H1 (cell line): ENCODE measurements around the gene TLR4. TPM values are rescaled to one million over a fixed set of nuclear protein-coding genes. Genes with fewer than 3 reads are reported as not detected.

Source experiments
- CTCF ChIA-PET: fragments of 300-600 bp; sonication (Branson Sonifier 250); formaldehyde crosslinking; loops from one replicate; lab custom pipeline; 2021; ENCODE audit not compliant: partially characterized antibody; lab: Charles Lee
- POLR2A ChIA-PET: fragments of 300-600 bp; sonication (Branson Sonifier 250); formaldehyde crosslinking; loops from one replicate; lab custom pipeline; 2021; ENCODE audit warnings: inconsistent platforms; ENCODE audit not compliant: partially characterized antibody; lab: Charles Lee
- DNase-seq, 2 experiments: peaks; one replicate each; pipeline versions ENCODE4 v3.0.0 to v3.0.0-alpha.2; 2010 to 2022; ENCODE audit warnings: low spot score in 2 of 2, low read depth in 1 of 2, mixed read lengths in 1 of 2
- FAIRE-seq: peaks from 2 replicates; lab custom pipeline; 2011; peaks lifted over from hg19 to GRCh38; lab: Jason Lieb, UNC
- H2AFZ ChIP-seq: 2 replicates; pipeline ENCODE4 v1.8.1; 2012; ENCODE audit warnings: low read length, inconsistent platforms
- H2AK5ac ChIP-seq: 2 replicates; pipeline ENCODE4 v1.6.1; 2013; ENCODE audit warnings: low read depth, low read length
- H2BK120ac ChIP-seq: replicated peaks from 2 replicates; pipeline ENCODE3; 2013; ENCODE audit warnings: low read depth, low read length, inconsistent platforms
- H2BK12ac ChIP-seq: 2 replicates; pipeline ENCODE4 v1.6.1; 2013; ENCODE audit warnings: low read depth, low read length
- H2BK15ac ChIP-seq: 2 replicates; pipeline ENCODE4 v1.6.1; 2013; ENCODE audit warnings: low read length
- H2BK20ac ChIP-seq: 2 replicates; pipeline ENCODE4 v1.6.1; 2013; ENCODE audit warnings: low read length
- H2BK5ac ChIP-seq: 2 replicates; pipeline ENCODE4 v1.6.1; 2013; ENCODE audit warnings: low read depth, low read length
- H3K14ac ChIP-seq: 2 replicates; pipeline ENCODE4 v1.6.1; 2013; ENCODE audit warnings: inconsistent platforms; ENCODE audit not compliant: insufficient read length
- H3K18ac ChIP-seq: 2 replicates; pipeline ENCODE4 v1.6.1; 2013; ENCODE audit warnings: low read length; ENCODE audit errors: extremely low read depth
- H3K23ac ChIP-seq: 2 replicates; pipeline ENCODE4 v1.6.1; 2013; ENCODE audit warnings: inconsistent platforms; ENCODE audit not compliant: insufficient read length
- H3K23me2 ChIP-seq: 2 replicates; pipeline ENCODE4 v1.6.1; 2013; ENCODE audit warnings: low read depth, low read length
- H3K27ac ChIP-seq: 2 replicates; pipeline ENCODE4 v1.6.1; 2011; ENCODE audit warnings: low read depth, low read length, inconsistent platforms
- H3K27me3 ChIP-seq, 4 experiments: replicated peaks in 1 of 4; 1 replicate in 1 of 4; 2 replicates in 3 of 4; pipeline versions ENCODE4 v1.6.1 to v1.8.1; 2011 to 2013; ENCODE audit warnings: low read length in 3 of 4, mild to moderate bottlenecking in 3 of 4, inconsistent platforms in 2 of 4, mixed read lengths in 2 of 4, moderate library complexity in 1 of 4; ENCODE audit not compliant: control insufficient read depth in 3 of 4, insufficient read depth in 3 of 4; ENCODE audit errors: extremely low read depth in 1 of 4
- H3K36me3 ChIP-seq, 4 experiments: 2 replicates each; pipeline versions ENCODE4 v1.6.1 to v1.8.1; 2011 to 2013; ENCODE audit warnings: mild to moderate bottlenecking in 4 of 4, low read length in 3 of 4, moderate library complexity in 2 of 4, control low read depth in 1 of 4, inconsistent platforms in 1 of 4; ENCODE audit not compliant: insufficient read depth in 4 of 4, control insufficient read depth in 2 of 4
- H3K4ac ChIP-seq: replicated peaks from 2 replicates; pipeline ENCODE3; 2013; ENCODE audit warnings: low read length, low read depth, mixed read lengths, inconsistent platforms; ENCODE audit not compliant: insufficient read length
- H3K4me1 ChIP-seq, 4 experiments: replicated peaks in 1 of 4; 1 replicate in 1 of 4; 2 replicates in 3 of 4; pipeline versions ENCODE4 v1.6.1 to v1.8.1; 2011 to 2013; ENCODE audit warnings: low read length in 3 of 4, inconsistent platforms in 2 of 4, mixed read lengths in 1 of 4; ENCODE audit not compliant: insufficient read depth in 4 of 4, control insufficient read depth in 3 of 4
- H3K4me2 ChIP-seq, 2 experiments: 2 replicates each; pipeline versions ENCODE4 v1.6.1 to v1.8.1; 2011 to 2013; ENCODE audit warnings: low read depth in 2 of 2, low read length in 2 of 2, control low read depth in 1 of 2, inconsistent platforms in 1 of 2, mild to moderate bottlenecking in 1 of 2; ENCODE audit not compliant: insufficient read depth in 1 of 2
- H3K4me3 ChIP-seq, 4 experiments: fragments of 200-600, 300-600 bp in 1 of 4; sonication (generic), shearing (Covaris generic), sonication (Bioruptor Twin) in 1 of 4; 2 replicates each; pipeline versions ENCODE4 v1.5.1 to v1.8.1; 2011 to 2016; ENCODE audit warnings: low read length in 4 of 4, low read depth in 3 of 4, control low read depth in 2 of 4, inconsistent platforms in 2 of 4, mild to moderate bottlenecking in 2 of 4, mixed read lengths in 1 of 4, moderate library complexity in 1 of 4; ENCODE audit not compliant: insufficient read depth in 2 of 4; ENCODE audit errors: extremely low read depth in 1 of 4
- H3K56ac ChIP-seq: replicated peaks from 2 replicates; pipeline ENCODE3; 2013; ENCODE audit warnings: low read depth, mild to moderate bottlenecking, mixed read lengths, low read length, inconsistent platforms; ENCODE audit not compliant: insufficient read length
- H3K79me1 ChIP-seq: 2 replicates; pipeline ENCODE4 v1.6.1; 2013; ENCODE audit warnings: low read depth, low read length, control low read depth
- H3K79me2 ChIP-seq, 2 experiments: 2 replicates each; pipeline versions ENCODE4 v1.6.1 to v1.8.1; 2012 to 2013; ENCODE audit warnings: low read length in 2 of 2, mild to moderate bottlenecking in 2 of 2, inconsistent platforms in 1 of 2; ENCODE audit not compliant: insufficient read depth in 2 of 2, control insufficient read depth in 1 of 2
- H3K9ac ChIP-seq, 4 experiments: replicated peaks in 1 of 4; 1 replicate in 1 of 4; 2 replicates in 3 of 4; pipeline versions ENCODE4 v1.6.1 to v1.8.1; 2011 to 2013; ENCODE audit warnings: low read depth in 3 of 4, low read length in 3 of 4, control low read depth in 2 of 4, mild to moderate bottlenecking in 2 of 4, moderate library complexity in 2 of 4, inconsistent platforms in 1 of 4; ENCODE audit errors: extremely low read depth in 1 of 4
- H3K9me3 ChIP-seq, 2 experiments: 2 replicates each; pipeline versions ENCODE4 v1.6.1 to v1.8.1; 2012 to 2013; ENCODE audit warnings: mild to moderate bottlenecking in 2 of 2, moderate library complexity in 2 of 2, control low read depth in 1 of 2, inconsistent platforms in 1 of 2, low read depth in 1 of 2, low read length in 1 of 2, mixed read lengths in 1 of 2; ENCODE audit not compliant: insufficient read depth in 2 of 2
- H4K20me1 ChIP-seq, 2 experiments: replicated peaks in 1 of 2; 2 replicates each; pipeline versions ENCODE3 to v1.8.1; 2011 to 2013; ENCODE audit warnings: inconsistent platforms in 2 of 2, low read length in 2 of 2, mild to moderate bottlenecking in 1 of 2; ENCODE audit not compliant: insufficient read depth in 2 of 2, control insufficient read depth in 1 of 2
- H4K5ac ChIP-seq: 2 replicates; pipeline ENCODE4 v1.6.1; 2013; ENCODE audit warnings: low read length, low read depth, mixed read lengths, inconsistent platforms; ENCODE audit not compliant: insufficient read length
- H4K8ac ChIP-seq: 2 replicates; pipeline ENCODE4 v1.8.0; 2013; ENCODE audit warnings: mild to moderate bottlenecking, moderate library complexity, low read length, inconsistent platforms; ENCODE audit not compliant: insufficient read depth; ENCODE audit errors: extremely low read depth
- H4K91ac ChIP-seq: replicated peaks from 2 replicates; pipeline ENCODE3; 2013; ENCODE audit warnings: low read length, mixed read lengths, inconsistent platforms; ENCODE audit not compliant: insufficient read length
- JUND ChIP-seq: IDR thresholded peaks from 2 replicates; pipeline ENCODE4 v1.6.1; 2011; ENCODE audit warnings: mild to moderate bottlenecking, improper control_type of control experiment, low read length
- MAFK ChIP-seq: IDR thresholded peaks from 2 replicates; pipeline ENCODE4 v1.6.1; 2012; ENCODE audit warnings: low read depth, mild to moderate bottlenecking, improper control_type of control experiment, low read length
- whole genome bisulfite sequencing, 2 experiments: shearing (Covaris generic) in 1 of 2; methylation state at CpG; one replicate each; pipeline versions ENCODE4 v1.1.6 to v1.1.7; 2013 to 2015; ENCODE audit warnings: low lambda C conversion rate in 2 of 2, mixed read lengths in 2 of 2, inconsistent platforms in 1 of 2, low coverage in 1 of 2, missing lambda C conversion rate in 1 of 2; ENCODE audit not compliant: insufficient replicate concordance in 2 of 2, insufficient coverage in 1 of 2, insufficient read length in 1 of 2; ENCODE audit errors: extremely low coverage in 1 of 2, missing lambda C conversion rate in 1 of 2; 5-methylcytosine and 5-hydroxymethylcytosine counted together
- polyA plus RNA-seq, 7 experiments: library from polyadenylated mRNA; depleted of rRNA in 3 of 7; stranded (reverse) in 5 of 7; unstranded in 2 of 7; fragments of >200 nt in 5 of 7; fragments of 200-250 nt in 2 of 7; gene quantifications; 1 replicate in 5 of 7; 2 replicates in 1 of 7; 4 replicates in 1 of 7; pipeline versions ENCODE4 v1.2.1 to v1.2.3, GENCODE V29; 2011 to 2013; ENCODE audit warnings: missing spikeins in 2 of 7, mixed read lengths in 2 of 7
- total RNA-seq: library from RNA; stranded (reverse); fragmentation: NEBNext Ultra II Directional; extraction: Animal tissue kit (Norgen Biotek cat#: 25700); gene quantifications from 2 replicates; pipeline ENCODE4 v1.2.1, GENCODE V29; 2021

TLR4 gene
- total and polyA plus RNA-seq, 2 of the 8 experiments (the other 6 are each of a cell fraction or from before 2014, with no cell fraction given) = 0.02 to 0.17 TPM

GRCh38 chr9:117719161-117719920 lies 15.1 kb downstream of the TLR4 start:
- Histone ChIP-seq H3K4ac (no peak overlapping the region), H4K20me1 (no peaks in the 10 kb centered on the region), H3K27me3 (no peaks in the 10 kb centered on the region), H4K91ac (no peak overlapping the region), H3K18ac (no peak overlapping the region), H3K4me2 (no peak overlapping the region), H3K9me3 (no peaks in the 10 kb centered on the region), H3K4me3 (no peak overlapping the region), H3K79me2 (no peaks in the 10 kb centered on the region), H2BK15ac (no peak overlapping the region), H2BK12ac (no peak overlapping the region), H3K36me3 (no peaks in the 10 kb centered on the region), H3K27ac (no peak overlapping the region), H3K4me1 (no peaks in the 10 kb centered on the region), H2BK5ac (no peak overlapping the region), H3K23me2 (no peaks in the 10 kb centered on the region), H2BK120ac (no peak overlapping the region), H3K9ac (no peak overlapping the region), H4K5ac (no peak overlapping the region), H3K79me1 (no peaks in the 10 kb centered on the region), H3K56ac (no peak overlapping the region), H3K14ac (no peak overlapping the region), H2AK5ac (no peak overlapping the region), H2AFZ (no peak overlapping the region), H4K8ac (no peak overlapping the region), H2BK20ac (no peak overlapping the region), H3K23ac (no peak overlapping the region)
- 92% methylated on average over 7 of the region's 7 CpGs; no CpG with 5 or more reads in 1 of the 2 experiments for WGBS, 2 experiments
- FAIRE-seq = no peak
- ChIA-PET CTCF (interaction anchor here (0.6 to 1.5 kb wide), 4 partner anchors 9 to 1596 kb away, joined by 3 read pairs; no protein-coding TSS in a partner anchor), POLR2A (no interaction called here)
- no peak for DNase-seq
- TF ChIP-seq JUND = no peak
- TF ChIP-seq MAFK = no peak
